IMR-90 (cell line): ENCODE data around the gene MGAT5B. TPM values are rescaled to one million over a fixed set of nuclear protein-coding genes. Genes with fewer than 3 reads are reported as not detected.

Experiments used
- ATAC-seq: fragments of 200-7000 bp; cut with Tn5 transposase; 2 replicates; pipeline ENCODE4 v1.9.1; 2020; ENCODE audit warnings: low read depth, mild to moderate bottlenecking, moderate library complexity
- BruUV-seq: library from RNA; stranded (reverse); fragments of 400-500 nt; replicated peaks from 2 replicates; lab custom pipeline; 2021; lab: Mats Ljungman, UMichigan
- CTCF ChIA-PET: fragments of 300-600 bp; formaldehyde crosslinking; extraction: SDS; loops from one replicate; lab custom pipeline; 2021; ENCODE audit warnings: antibody characterized with exemption; lab: Yijun Ruan, JAX
- POLR2A ChIA-PET: fragments of 300-600 bp; sonication (Branson Sonifier 250); formaldehyde crosslinking; loops from one replicate; lab custom pipeline; 2022; ENCODE audit warnings: antibody characterized with exemption; ENCODE audit not compliant: unreplicated experiment; lab: Charles Lee
- DNase-seq: peaks from one replicate; pipeline ENCODE4 v3.0.0; 2013
- H2AFZ ChIP-seq: replicated peaks from 2 replicates; pipeline ENCODE3; 2013; ENCODE audit warnings: low read length, mild to moderate bottlenecking; ENCODE audit not compliant: poor library complexity
- H2AK5ac ChIP-seq: 2 replicates; pipeline ENCODE4 v1.6.1; 2013; ENCODE audit warnings: low read depth, low read length, inconsistent platforms
- H2AK9ac ChIP-seq: replicated peaks from 2 replicates; pipeline ENCODE3; 2013; ENCODE audit warnings: mild to moderate bottlenecking, low read depth, low read length, moderate library complexity; ENCODE audit not compliant: poor library complexity
- H2BK120ac ChIP-seq: 2 replicates; pipeline ENCODE4 v1.6.1; 2013; ENCODE audit warnings: low read depth, low read length, inconsistent platforms
- H2BK15ac ChIP-seq: 3 replicates; pipeline ENCODE4 v1.6.1; 2013; ENCODE audit warnings: low read depth, low read length, inconsistent platforms
- H2BK20ac ChIP-seq: 2 replicates; pipeline ENCODE4 v1.6.1; 2013; ENCODE audit warnings: low read depth, mild to moderate bottlenecking, inconsistent platforms, low read length, moderate library complexity
- H2BK5ac ChIP-seq: 2 replicates; pipeline ENCODE4 v1.6.1; 2013; ENCODE audit warnings: mild to moderate bottlenecking, low read depth, low read length, inconsistent platforms; ENCODE audit not compliant: poor library complexity, severe bottlenecking
- H3K14ac ChIP-seq: replicated peaks from 2 replicates; pipeline ENCODE4 v1.6.1; 2013; ENCODE audit warnings: low read depth, low read length, inconsistent platforms
- H3K18ac ChIP-seq: 2 replicates; pipeline ENCODE4 v1.6.1; 2013; ENCODE audit warnings: low read depth, low read length, control low read depth
- H3K23ac ChIP-seq: 2 replicates; pipeline ENCODE4 v1.6.1; 2013; ENCODE audit warnings: low read depth, low read length, inconsistent platforms
- H3K27ac ChIP-seq: 2 replicates; pipeline ENCODE4 v1.5.1; 2013; ENCODE audit warnings: mild to moderate bottlenecking, control low read depth, low read length; ENCODE audit not compliant: insufficient read depth
- H3K27me3 ChIP-seq: 2 replicates; pipeline ENCODE4 v1.6.1; 2013; ENCODE audit warnings: low read length; ENCODE audit not compliant: control insufficient read depth, insufficient read depth
- H3K36me3 ChIP-seq: 2 replicates; pipeline ENCODE4 v1.6.1; 2013; ENCODE audit warnings: low read length, mixed read lengths; ENCODE audit not compliant: control insufficient read depth, insufficient read depth
- H3K4ac ChIP-seq: 2 replicates; pipeline ENCODE4 v1.6.1; 2013; ENCODE audit warnings: low read depth, low read length, inconsistent platforms
- H3K4me1 ChIP-seq: 2 replicates; pipeline ENCODE4 v1.6.1; 2013; ENCODE audit warnings: low read length, mixed read lengths; ENCODE audit not compliant: control insufficient read depth, insufficient read depth
- H3K4me2 ChIP-seq: 2 replicates; pipeline ENCODE4 v1.6.1; 2013; ENCODE audit warnings: low read depth, mild to moderate bottlenecking, control low read depth, low read length, moderate library complexity
- H3K4me3 ChIP-seq: 2 replicates; pipeline ENCODE4 v1.5.1; 2013; ENCODE audit warnings: low read depth, mild to moderate bottlenecking, control low read depth, low read length, moderate library complexity; ENCODE audit not compliant: insufficient read depth
- H3K56ac ChIP-seq: 2 replicates; pipeline ENCODE4 v1.6.1; 2013; ENCODE audit warnings: low read length, inconsistent platforms; ENCODE audit not compliant: insufficient read depth; ENCODE audit errors: extremely low read depth
- H3K79me1 ChIP-seq, 2 experiments: 2 replicates each; pipeline ENCODE4 v1.6.1; 2013; ENCODE audit warnings: low read length in 2 of 2, inconsistent platforms in 1 of 2, low read depth in 1 of 2
- H3K9ac ChIP-seq: 2 replicates; pipeline ENCODE4 v1.6.1; 2013; ENCODE audit warnings: low read depth, low read length, control low read depth
- H3K9me1 ChIP-seq: 2 replicates; pipeline ENCODE4 v1.6.1; 2013; ENCODE audit warnings: low read length, inconsistent platforms; ENCODE audit not compliant: insufficient read depth
- H3K9me3 ChIP-seq: 2 replicates; pipeline ENCODE4 v1.6.1; 2013; ENCODE audit warnings: low read length; ENCODE audit not compliant: control insufficient read depth, insufficient read depth
- H4K20me1 ChIP-seq: 2 replicates; pipeline ENCODE4 v1.6.1; 2013; ENCODE audit warnings: low read length, inconsistent platforms; ENCODE audit not compliant: insufficient read depth
- H4K5ac ChIP-seq: 2 replicates; pipeline ENCODE4 v1.6.1; 2013; ENCODE audit warnings: mild to moderate bottlenecking, low read depth, low read length, control low read depth
- H4K8ac ChIP-seq, 2 experiments: 2 replicates each; pipeline ENCODE4 v1.6.1; 2013; ENCODE audit warnings: low read depth in 2 of 2, low read length in 2 of 2, control low read depth in 1 of 2, inconsistent platforms in 1 of 2
- H4K91ac ChIP-seq: 2 replicates; pipeline ENCODE4 v1.6.1; 2013; ENCODE audit warnings: low read depth, low read length, inconsistent platforms; ENCODE audit not compliant: insufficient read depth
- CHD1 ChIP-seq: IDR thresholded peaks from 2 replicates; pipeline ENCODE4 v1.6.1; 2012; ENCODE audit warnings: low read depth, low read length, improper control_type of control experiment
- CTCF ChIP-seq: conservative IDR thresholded peaks from 2 replicates; pipeline ENCODE4 v1.5.1; 2012; ENCODE audit warnings: mild to moderate bottlenecking, low read depth, low read length, improper control_type of control experiment
- RCOR1 ChIP-seq: IDR thresholded peaks from 2 replicates; pipeline ENCODE4 v1.6.1; 2012; ENCODE audit warnings: mild to moderate bottlenecking, low read length, improper control_type of control experiment; ENCODE audit not compliant: insufficient replicate concordance
- WGBS, 2 experiments: methylation state at CpG; one replicate each; pipeline versions ENCODE4 v1.1.5 to v1.1.7; 2013; ENCODE audit warnings: missing lambda C conversion rate in 2 of 2; ENCODE audit not compliant: insufficient read length in 1 of 2; ENCODE audit errors: extremely low coverage in 2 of 2; 5-methylcytosine and 5-hydroxymethylcytosine counted together
- dilution Hi-C: fragments of 300-500 bp; cut with HindIII; formaldehyde crosslinking; loops from one replicate; pipeline ENCODE4 v1.14.3; 2018; ENCODE audit warnings: low sequenced_read_pairs; ENCODE audit not compliant: unreplicated experiment
- in situ Hi-C: fragments of 300-500 bp; cut with MboI; formaldehyde crosslinking; loops from 3 replicates; pipeline ENCODE4 v1.14.3; 2019; ENCODE audit warnings: low sequenced_read_pairs, inconsistent platforms, mixed read lengths
- intact Hi-C: fragments of 100-400 bp; cut with micrococcal nuclease; formaldehyde crosslinking; loops from 2 replicates; pipeline ENCODE4 v1.10.0; 2022
- polyA plus RNA-seq, 3 experiments: library from polyadenylated mRNA; depleted of rRNA; stranded (reverse); fragments of >200 nt; gene quantifications; 2 replicates each; pipeline ENCODE4 v1.2.3, GENCODE V29; 2012; ENCODE audit warnings: low replicate concordance in 1 of 3
- total RNA-seq: library from RNA; depleted of rRNA; stranded (reverse); fragments of >200 nt; gene quantifications from 2 replicates; pipeline ENCODE4 v1.2.3, GENCODE V29; 2012

MGAT5B gene
- total and polyA plus RNA-seq, 2 of the 4 experiments (the other 2 are of a cell fraction) = 0.54 to 2.0 TPM

- Histone ChIP-seq H4K8ac (no peak overlapping the region), H4K5ac (no peak overlapping the region), H2BK20ac (no peak overlapping the region), H3K27ac (no peak overlapping the region), H3K27me3 (peaks cover 43% of the 10 kb centered on the region), H4K91ac (no peak overlapping the region), H3K36me3 (no peaks in the 10 kb centered on the region), H3K18ac (no peak overlapping the region), H3K4ac (no peak overlapping the region), H3K14ac (no peak overlapping the region), H2AK5ac (no peak overlapping the region), H2BK120ac (no peak overlapping the region), H2BK15ac (no peak overlapping the region), H3K9ac (no peak overlapping the region), H3K56ac (no peak overlapping the region), H3K79me1 (no peaks in the 10 kb centered on the region), H3K9me3 (no peaks in the 10 kb centered on the region), H3K4me2 (no peak overlapping the region), H4K20me1 (no peaks in the 10 kb centered on the region), H2BK5ac (no peak overlapping the region), H2AFZ (no peak overlapping the region), H3K4me3 (no peak overlapping the region), H3K4me1 (no peaks in the 10 kb centered on the region), H3K23ac (no peak overlapping the region), H2AK9ac (no peak overlapping the region), H3K9me1 (no peaks in the 10 kb centered on the region)
- ATAC-seq = no peak
- ChIA-PET CTCF (interaction anchor here (0.6 to 0.9 kb wide), 2 partner anchors 129 to 199 kb away, joined by 4 read pairs; partner anchors contain the start of gene MGAT5B), POLR2A (no interaction called here)
- dilution Hi-C loops (no loop called here), intact Hi-C loops (no loop called here), in situ Hi-C loops (no loop called here)
- 64% methylated on average over 6 of the region's 16 CpGs; no CpG with 5 or more reads in 1 of the 2 experiments for WGBS, 2 experiments
- TF ChIP-seq CTCF = no peak
- TF ChIP-seq CHD1 = no peak
- TF ChIP-seq RCOR1 = no peak
- no peak for DNase-seq
- no TSS peak for BruUV-seq
These were observed 128.8 kb downstream of the MGAT5B start for GRCh38 chr17:76996741-76997694.
